HFFc6 (cell line): ENCODE results near the gene DERL2. TPM values are rescaled to one million over a fixed set of nuclear protein-coding genes. Genes with fewer than 3 reads are reported as not detected.

ENCODE experiments used
- DNase-seq: peaks from one replicate; pipeline ENCODE4 v3.0.0-alpha.2; 2018
- H3K27ac Mint-ChIP-seq: 2 replicates; pipeline ENCODE4 v1.8.0; 2020; ENCODE audit warnings: mild to moderate bottlenecking, mixed read lengths
- H3K27me3 Mint-ChIP-seq: 2 replicates; pipeline ENCODE4 v1.8.0; 2021; ENCODE audit warnings: mild to moderate bottlenecking, moderate library complexity, mixed read lengths; ENCODE audit not compliant: insufficient read depth
- H3K36me3 Mint-ChIP-seq: 2 replicates; pipeline ENCODE4 v1.8.0; 2021; ENCODE audit warnings: low read depth, mixed read lengths
- H3K4me1 Mint-ChIP-seq: 2 replicates; pipeline ENCODE4 v1.8.0; 2020; ENCODE audit warnings: low read depth, mixed read lengths
- H3K4me3 Mint-ChIP-seq: 2 replicates; pipeline ENCODE4 v1.8.0; 2020; ENCODE audit warnings: mild to moderate bottlenecking, moderate library complexity, mixed read lengths
- H3K9me3 Mint-ChIP-seq: 2 replicates; pipeline ENCODE4 v1.8.0; 2020; ENCODE audit warnings: mild to moderate bottlenecking, mixed read lengths
- long read RNA-seq: library from polyadenylated mRNA; unstranded; transcript quantifications from one replicate; pipeline ENCODE4 v2.0.0, GENCODE V29; 2019
- total RNA-seq, 6 experiments: library from RNA; stranded (reverse); fragmentation: NEBNext Ultra II Directional; extraction: Animal tissue kit (Norgen Biotek cat#: 25700); gene quantifications; 2 replicates in 1 of 6; 3 replicates in 5 of 6; pipeline ENCODE4 v1.2.3, GENCODE V29; 2021
- TF ChIP-seq, protein P1 (sequence below): fragments of 200-600 bp; sonication (generic); IDR thresholded peaks from 2 replicates; pipeline ENCODE4 v1.5.0; 2021; ENCODE audit warnings: antibody characterized with exemption, mild to moderate bottlenecking

Gene DERL2
- total RNA-seq: 100 to 1,000 TPM in 4 of 6 experiments, 10 to 100 TPM in 2; 85.9 to 109 (median 103) TPM
- long read RNA-seq, full-length matches to known transcripts: 84 of 102 reads
- long read RNA-seq, partial matches to known transcripts: 4 of 102 reads
- long read RNA-seq, other reads (novel, unspliced or antisense): 14 of 102 reads

DNA sequence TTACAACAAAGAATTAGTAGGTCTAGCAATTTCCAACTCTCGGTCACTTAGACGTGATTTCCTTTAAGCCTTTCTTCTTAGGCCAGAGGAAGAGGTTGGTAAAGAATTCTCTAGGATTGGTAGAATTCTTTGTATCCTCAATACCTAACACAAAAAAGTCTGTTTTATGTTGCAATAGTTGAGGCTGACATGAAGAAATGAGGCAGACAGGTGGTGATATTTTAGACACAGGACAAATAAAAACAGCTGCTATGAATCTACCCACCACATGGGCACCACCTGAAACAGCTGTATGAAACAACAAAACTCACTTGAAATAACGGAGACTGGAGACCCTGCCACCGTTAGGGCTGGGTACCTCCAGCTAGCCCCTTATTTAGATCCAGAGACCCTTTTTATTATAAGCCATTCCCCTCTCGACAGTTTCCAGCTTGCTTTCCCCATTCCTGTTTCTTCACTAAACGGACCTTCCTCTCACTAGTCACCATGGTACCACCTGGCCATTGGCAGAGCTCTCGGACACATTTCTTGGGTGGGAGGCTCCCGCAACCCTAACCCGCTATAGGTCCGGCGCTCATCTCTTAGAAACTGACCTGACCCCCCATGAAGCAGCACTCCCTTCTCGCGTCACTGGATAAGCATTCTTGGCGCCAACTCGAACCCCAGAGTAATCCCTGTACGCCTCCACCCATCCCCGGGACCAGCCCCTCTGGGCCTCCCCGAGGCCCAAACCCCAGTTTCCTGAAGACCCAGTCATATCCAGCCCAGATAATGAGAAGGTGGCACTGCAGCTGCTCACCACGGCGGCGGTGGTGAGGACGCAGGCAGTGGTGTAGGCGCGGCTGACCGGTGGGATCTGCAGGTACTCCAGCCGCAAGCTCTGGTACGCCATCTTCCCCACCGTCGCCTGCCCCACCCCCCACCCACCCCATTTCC is at the start of gene DERL2:
DERL2 (minus strand) TSS at position 909 of the 936 bp plus-strand sequence; CDS start at position 892, 17 bp downstream.
- Mint-ChIP-seq H3K27me3 (peaks cover 2% of the 10 kb centered on the region), H3K9me3 (peaks cover 13% of the 10 kb centered on the region), H3K4me1 (peaks cover 40% of the 10 kb centered on the region), H3K36me3 (peaks cover 69% of the 10 kb centered on the region), H3K4me3 (peak within 1 kb of the TSS; percentile 97), H3K27ac (peak within 1 kb of the TSS; percentile 95)
- TF ChIP-seq, protein P1, sequence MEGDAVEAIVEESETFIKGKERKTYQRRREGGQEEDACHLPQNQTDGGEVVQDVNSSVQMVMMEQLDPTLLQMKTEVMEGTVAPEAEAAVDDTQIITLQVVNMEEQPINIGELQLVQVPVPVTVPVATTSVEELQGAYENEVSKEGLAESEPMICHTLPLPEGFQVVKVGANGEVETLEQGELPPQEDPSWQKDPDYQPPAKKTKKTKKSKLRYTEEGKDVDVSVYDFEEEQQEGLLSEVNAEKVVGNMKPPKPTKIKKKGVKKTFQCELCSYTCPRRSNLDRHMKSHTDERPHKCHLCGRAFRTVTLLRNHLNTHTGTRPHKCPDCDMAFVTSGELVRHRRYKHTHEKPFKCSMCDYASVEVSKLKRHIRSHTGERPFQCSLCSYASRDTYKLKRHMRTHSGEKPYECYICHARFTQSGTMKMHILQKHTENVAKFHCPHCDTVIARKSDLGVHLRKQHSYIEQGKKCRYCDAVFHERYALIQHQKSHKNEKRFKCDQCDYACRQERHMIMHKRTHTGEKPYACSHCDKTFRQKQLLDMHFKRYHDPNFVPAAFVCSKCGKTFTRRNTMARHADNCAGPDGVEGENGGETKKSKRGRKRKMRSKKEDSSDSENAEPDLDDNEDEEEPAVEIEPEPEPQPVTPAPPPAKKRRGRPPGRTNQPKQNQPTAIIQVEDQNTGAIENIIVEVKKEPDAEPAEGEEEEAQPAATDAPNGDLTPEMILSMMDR: peak; percentile 20
- peak; percentile 16 for DNase-seq

DNA sequence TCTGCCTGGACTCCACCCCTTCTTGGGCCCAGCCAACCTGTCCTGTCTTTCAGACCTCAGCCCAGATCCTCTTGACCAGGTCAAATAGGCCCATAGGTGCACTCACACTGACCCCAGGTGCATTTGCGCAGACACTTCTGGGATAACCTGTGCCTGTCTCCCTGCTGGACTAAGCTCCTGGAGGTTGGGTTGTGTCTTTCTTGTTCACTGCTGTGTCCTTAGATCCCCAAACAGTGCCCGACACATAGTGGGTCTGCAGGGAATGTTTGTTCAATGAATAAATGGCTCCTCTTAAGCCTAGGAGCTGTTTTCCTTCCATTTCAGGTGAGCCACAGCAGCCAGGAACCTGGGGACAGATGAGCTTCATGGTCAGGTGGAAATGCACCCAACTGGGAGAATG is 49.5 kb upstream of the DERL2 start:
- Mint-ChIP-seq H3K9me3 (no peaks in the 10 kb centered on the region), H3K27me3 (no peaks in the 10 kb centered on the region; the same call in none of the 2 replicates), H3K27ac (no peak overlapping the region), H3K4me1 (no peaks in the 10 kb centered on the region), H3K36me3 (peaks cover 10% of the 10 kb centered on the region), H3K4me3 (no peak overlapping the region)
- DNase-seq: no peak
- TF ChIP-seq, protein P1: no peak

DNA sequence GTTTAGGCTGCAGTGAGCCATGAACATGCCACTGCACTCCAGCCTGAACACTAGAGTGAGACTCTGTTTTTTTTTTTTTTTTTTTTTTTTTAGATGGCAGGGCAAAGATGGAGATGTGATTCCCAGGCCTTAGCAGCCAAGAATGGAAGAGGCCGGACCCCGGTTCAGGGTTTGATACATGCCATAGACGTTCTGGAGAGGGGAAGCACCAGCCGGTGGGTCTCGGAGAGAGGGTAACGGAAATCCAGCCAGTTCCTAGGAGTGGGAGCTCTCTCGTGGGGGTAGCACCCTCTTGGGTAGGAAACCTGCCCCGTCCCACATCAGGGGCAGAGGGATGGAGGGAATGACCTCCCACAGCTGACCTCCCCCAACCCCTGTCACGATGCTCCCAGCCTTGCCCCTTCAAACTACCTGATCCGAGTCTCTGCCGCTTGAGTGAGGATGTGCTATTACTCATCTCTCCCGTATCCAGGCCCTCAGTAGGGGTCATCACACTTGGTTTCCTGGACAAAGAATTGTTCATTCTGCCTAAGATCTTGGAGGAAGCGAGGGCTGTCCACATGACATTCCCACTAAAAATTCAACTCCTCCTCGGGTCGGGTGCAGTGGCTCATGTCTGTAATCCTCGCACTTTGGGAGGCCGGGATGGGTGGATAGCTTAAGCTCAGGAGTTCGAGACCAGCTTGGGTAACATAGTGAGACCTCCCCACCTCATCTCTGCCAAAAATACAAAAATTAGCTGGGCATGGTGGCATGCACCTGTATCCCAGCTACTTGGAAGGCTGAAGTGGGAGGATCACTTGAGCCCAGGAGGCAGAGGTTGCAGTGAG is 47.7 kb upstream of the DERL2 start:
- Mint-ChIP-seq H3K4me3 (no peak overlapping the region), H3K27ac (no peak overlapping the region), H3K4me1 (no peaks in the 10 kb centered on the region), H3K36me3 (peaks cover 15% of the 10 kb centered on the region), H3K27me3 (no peaks in the 10 kb centered on the region; the same call in none of the 2 replicates), H3K9me3 (no peaks in the 10 kb centered on the region)
- TF ChIP-seq, protein P1: no peak
- DNase-seq: no peak

DNA sequence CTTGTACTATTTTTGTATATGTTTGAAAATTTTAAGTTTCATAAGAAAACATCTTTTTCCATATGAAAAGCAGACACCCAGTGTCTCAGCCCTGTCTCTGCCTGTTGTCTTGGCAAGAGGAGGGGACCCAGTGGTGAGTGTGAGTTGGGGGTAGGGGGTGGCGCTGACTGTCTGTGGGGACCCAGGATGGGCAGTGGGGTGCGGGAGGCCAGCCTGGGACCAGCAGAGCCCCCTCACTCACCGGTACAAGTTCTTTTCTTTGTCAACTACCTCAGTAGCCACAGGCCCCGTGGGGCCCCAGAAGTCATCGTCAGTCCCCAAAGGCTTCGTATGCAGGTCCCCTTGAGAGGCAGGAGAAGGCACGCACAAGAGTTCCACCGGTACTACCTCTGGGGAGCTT is 46.6 kb upstream of the DERL2 start:
- Mint-ChIP-seq H3K27ac (no peak overlapping the region), H3K36me3 (peaks cover 15% of the 10 kb centered on the region), H3K4me3 (no peak overlapping the region), H3K4me1 (peaks cover 9% of the 10 kb centered on the region), H3K27me3 (no peaks in the 10 kb centered on the region; the same call in none of the 2 replicates), H3K9me3 (no peaks in the 10 kb centered on the region)
- no peak for DNase-seq
- TF ChIP-seq, protein P1: no peak

DNA sequence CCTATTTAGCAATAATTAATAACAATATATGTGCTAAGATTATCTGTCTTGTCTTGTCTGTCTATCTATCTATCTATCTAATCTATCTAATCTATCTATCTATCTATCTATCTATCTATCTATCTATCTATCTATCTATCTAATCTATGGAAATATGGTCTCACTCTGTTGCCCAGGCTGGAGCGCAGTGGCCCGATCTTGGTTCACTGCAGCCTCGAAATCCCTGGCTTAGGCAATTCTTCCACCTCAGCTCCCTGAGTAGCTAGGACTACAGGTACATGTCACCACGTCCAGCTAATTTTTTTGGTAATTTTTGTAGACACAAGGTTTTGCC is 45.1 kb upstream of the DERL2 start:
- Mint-ChIP-seq H3K9me3 (no peaks in the 10 kb centered on the region), H3K27ac (no peak overlapping the region), H3K4me3 (no peak overlapping the region), H3K27me3 (no peaks in the 10 kb centered on the region; the same call in none of the 2 replicates), H3K36me3 (peaks cover 15% of the 10 kb centered on the region), H3K4me1 (peaks cover 25% of the 10 kb centered on the region)
- DNase-seq: no peak
- TF ChIP-seq, protein P1: no peak
